Measurements from ENCODE around the gene SH2D1A. TPM values are rescaled to one million over a fixed set of nuclear protein-coding genes. Genes with fewer than 3 reads are reported as not detected.

The SH2D1A gene
- total RNA-seq, 2 experiments from 2014 or later, result 30.5 to 32.3 TPM

GRCh38 chrX:124358800-124359383 is 12.5 kb downstream of the SH2D1A start:
- POLR2A ChIA-PET, result interaction anchor here (0.7 to 2.6 kb wide), 2 partner anchors 11 to 396 kb away, joined by 3 to 10 read pairs; no protein-coding TSS in a partner anchor
- Mint-ChIP-seq H3K4me1 (ENCODE audit: low read depth) (peaks cover 54% of the 10 kb centered on the region), H3K36me3 (peaks cover 9% of the 10 kb centered on the region), H3K4me3 (peak overlapping the region; percentile 77), H3K9me3 (no peaks in the 10 kb centered on the region), H3K27ac (peak overlapping the region; percentile 93), H3K27me3 (no peaks in the 10 kb centered on the region)
- no peak for DNase-seq
- intact Hi-C loops (cut with micrococcal nuclease), result loop anchor here (1.0 to 2.0 kb wide), 2 partner anchors 12 to 16 kb away; no protein-coding TSS in a partner anchor
- CTCF ChIA-PET, result interaction anchor here (0.6 to 2.0 kb wide), 3 partner anchors 11 to 23 kb away, joined by 3 to 5 read pairs (median 4); no protein-coding TSS in a partner anchor

DNA sequence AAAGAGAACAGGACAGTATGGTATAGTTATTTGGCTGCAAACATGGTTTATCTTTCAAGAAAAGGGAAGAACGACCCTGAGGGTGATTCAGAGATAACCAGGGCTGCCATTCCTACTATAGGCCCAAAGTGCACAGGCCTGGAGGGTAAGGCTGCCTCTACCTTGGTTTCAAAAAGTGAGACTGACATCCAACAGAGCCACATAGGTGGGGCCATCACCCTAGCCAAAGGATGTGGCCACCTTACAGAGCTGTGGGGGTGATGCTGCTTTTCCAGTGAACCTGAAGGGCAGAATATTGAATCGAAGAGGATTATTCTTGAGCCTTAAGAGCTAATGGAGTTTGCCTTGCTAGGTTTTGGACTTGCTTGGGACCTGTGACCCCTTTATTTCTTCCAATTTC is 15.7 kb downstream of the SH2D1A start:
- Mint-ChIP-seq H3K9me3 (no peaks in the 10 kb centered on the region), H3K27ac (peak overlapping the region; percentile 83), H3K27me3 (no peaks in the 10 kb centered on the region), H3K36me3 (peaks cover 6% of the 10 kb centered on the region), H3K4me1 (ENCODE audit: low read depth) (peaks cover 42% of the 10 kb centered on the region), H3K4me3 (no peak overlapping the region)
- CTCF ChIA-PET, result interaction anchor here (0.8 kb wide), 1 partner anchor 16 kb away, joined by 3 read pairs; the partner anchor contains the start of gene SH2D1A
- POLR2A ChIA-PET, result interaction anchor here (1.6 kb wide), 1 partner anchor 14 kb away, joined by 7 read pairs; no protein-coding TSS in a partner anchor
- peak; percentile 46 for DNase-seq
- intact Hi-C loops (cut with micrococcal nuclease), result no loop called here

DNA sequence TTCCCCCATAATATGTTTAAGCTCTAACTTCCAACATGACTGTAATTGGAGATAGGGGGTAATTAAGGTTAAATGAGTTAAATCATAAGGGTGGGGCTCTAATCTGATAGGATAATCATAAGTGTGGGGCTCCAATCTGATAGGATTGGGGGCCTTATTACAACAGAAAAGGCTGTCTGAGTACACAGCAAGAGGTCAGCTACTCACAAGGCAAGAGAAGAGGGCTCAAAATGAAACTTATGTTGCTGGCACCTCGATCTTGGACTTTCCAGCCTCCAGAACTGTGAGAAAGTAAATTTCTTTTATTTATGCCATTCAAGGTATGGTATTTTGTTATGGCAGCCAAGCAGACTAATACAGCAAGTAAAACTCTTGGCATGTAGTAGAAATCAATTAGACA is 16.4 kb downstream of the SH2D1A start:
- Mint-ChIP-seq H3K27ac (peak overlapping the region; percentile 83), H3K27me3 (no peaks in the 10 kb centered on the region), H3K4me3 (peak overlapping the region; percentile 42), H3K4me1 (ENCODE audit: low read depth) (peaks cover 42% of the 10 kb centered on the region), H3K36me3 (peaks cover 6% of the 10 kb centered on the region), H3K9me3 (no peaks in the 10 kb centered on the region)
- no peak for DNase-seq
- ChIA-PET POLR2A (interaction anchor here (0.5 to 1.6 kb wide), 2 partner anchors 15 to 190 kb away, joined by 3 to 7 read pairs; no protein-coding TSS in a partner anchor), CTCF (interaction anchor here (0.7 to 0.8 kb wide), 2 partner anchors 17 to 149 kb away, joined by 3 read pairs; partner anchors contain the start of gene SH2D1A)
- intact Hi-C loops (cut with micrococcal nuclease), result no loop called here

- ChIA-PET POLR2A (no interaction called here), CTCF (interaction anchor here (0.6 kb wide), 2 partner anchors 13 to 38 kb away, joined by 3 to 7 read pairs; no protein-coding TSS in a partner anchor)
- no peaks in the 10 kb centered on the region for H3K9me3 Mint-ChIP-seq
- peaks cover 19% of the 10 kb centered on the region for H3K36me3 Mint-ChIP-seq
- intact Hi-C loops (cut with micrococcal nuclease), result no loop called here
- no peak for DNase-seq
- H3K4me1 Mint-ChIP-seq (ENCODE audit: low read depth), result peaks cover 39% of the 10 kb centered on the region
- no peaks in the 10 kb centered on the region for H3K27me3 Mint-ChIP-seq
- H3K27ac Mint-ChIP-seq, result no peak overlapping the region
- H3K4me3 Mint-ChIP-seq, result no peak overlapping the region
These were observed 23.4 kb downstream of the SH2D1A start for GRCh38 chrX:124369722-124370121.

DNA sequence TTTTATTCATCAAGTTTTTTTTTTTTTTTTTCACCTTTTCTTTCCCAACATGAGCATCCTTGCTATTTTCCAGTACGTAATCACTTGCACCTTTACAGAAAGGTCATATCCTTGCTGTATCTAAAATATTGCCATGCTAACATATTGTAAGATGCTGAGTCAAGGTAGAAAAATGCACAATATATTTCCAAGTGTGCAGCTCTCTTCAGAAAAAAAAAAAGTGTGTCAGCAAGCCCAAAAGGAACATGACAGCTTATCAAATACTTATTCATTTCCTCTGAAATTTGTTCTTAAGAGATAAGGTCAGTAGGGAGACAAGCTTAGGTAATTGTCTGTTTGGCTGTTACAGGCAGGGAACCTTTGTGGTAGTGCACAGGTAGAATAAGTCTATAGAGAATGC is 27.0 kb downstream of the SH2D1A start:
- CTCF ChIA-PET, result interaction anchor here (0.6 to 0.7 kb wide), 2 partner anchors 10 to 242 kb away, joined by 3 read pairs; no protein-coding TSS in a partner anchor
- intact Hi-C loops (cut with micrococcal nuclease), result no loop called here

GRCh38 chrX:124378643-124379042 is 32.3 kb downstream of the SH2D1A start:
- Mint-ChIP-seq H3K27me3 (no peaks in the 10 kb centered on the region), H3K4me3 (no peak overlapping the region), H3K27ac (no peak overlapping the region), H3K4me1 (ENCODE audit: low read depth) (peaks cover 13% of the 10 kb centered on the region), H3K9me3 (no peaks in the 10 kb centered on the region), H3K36me3 (peaks cover 3% of the 10 kb centered on the region)
- intact Hi-C loops (cut with micrococcal nuclease), result no loop called here
- CTCF ChIA-PET, result no interaction called here
- POLR2A ChIA-PET, result no interaction called here
- no peak for DNase-seq

More for the DNA sequence above, 27.0 kb downstream of the SH2D1A start:
- no peak overlapping the region for H3K27ac Mint-ChIP-seq
- no peaks in the 10 kb centered on the region for H3K9me3 Mint-ChIP-seq
- POLR2A ChIA-PET, result interaction anchor here (0.6 kb wide), 1 partner anchor 406 kb away, joined by 4 read pairs; no protein-coding TSS in a partner anchor
- peaks cover 18% of the 10 kb centered on the region for H3K36me3 Mint-ChIP-seq
- H3K4me3 Mint-ChIP-seq, result no peak overlapping the region
- H3K4me1 Mint-ChIP-seq (ENCODE audit: low read depth), result peaks cover 31% of the 10 kb centered on the region
- DNase-seq, result no peak
- H3K27me3 Mint-ChIP-seq, result no peaks in the 10 kb centered on the region

DNA sequence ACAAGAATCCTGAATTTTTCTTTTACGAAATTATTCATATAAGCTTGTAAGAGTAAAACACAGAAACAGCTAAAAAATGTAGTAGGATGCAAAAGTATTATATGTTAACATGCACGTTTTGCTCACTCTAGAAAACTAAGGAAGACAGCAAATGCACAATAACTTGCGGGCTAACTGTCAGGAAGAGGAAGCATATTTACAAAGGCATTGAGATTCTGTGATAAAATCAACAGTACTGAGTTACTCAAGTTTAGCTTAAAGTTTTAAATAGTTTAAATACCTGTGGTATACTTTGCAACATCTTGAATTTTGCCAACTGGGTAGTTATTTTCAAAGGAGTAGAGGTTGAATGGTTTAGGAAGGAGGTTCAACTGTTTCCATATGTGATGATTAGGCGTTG is 37.0 kb downstream of the SH2D1A start:
- DNase-seq, result no peak
- Mint-ChIP-seq H3K27ac (no peak overlapping the region), H3K4me3 (no peak overlapping the region), H3K9me3 (no peaks in the 10 kb centered on the region), H3K27me3 (no peaks in the 10 kb centered on the region), H3K36me3 (peaks cover 5% of the 10 kb centered on the region), H3K4me1 (ENCODE audit: low read depth) (peaks cover 14% of the 10 kb centered on the region)
- intact Hi-C loops (cut with micrococcal nuclease), result no loop called here
- POLR2A ChIA-PET, result no interaction called here
- CTCF ChIA-PET, result interaction anchor here (0.6 to 0.7 kb wide), 2 partner anchors 10 to 13 kb away, joined by 3 read pairs; no protein-coding TSS in a partner anchor

DNA sequence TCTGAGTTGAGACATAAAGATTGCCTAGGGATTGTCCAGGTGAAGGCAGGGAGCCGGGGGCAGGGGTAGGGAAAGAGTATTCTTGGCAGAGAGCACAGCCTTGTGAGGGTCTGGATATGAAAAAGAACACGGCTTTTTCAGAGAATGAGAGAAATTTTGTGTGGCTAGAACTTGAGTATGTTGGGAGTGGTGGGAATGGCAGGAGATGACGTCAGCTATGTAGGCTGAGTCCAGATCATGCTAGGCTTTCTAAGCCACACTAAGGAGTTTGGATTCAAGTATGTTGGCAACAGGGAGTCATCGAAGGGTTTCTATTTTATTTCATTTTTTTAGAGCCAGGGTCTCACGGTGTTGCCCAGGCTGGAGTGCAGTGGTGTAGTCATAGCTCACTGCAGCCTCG is 40.0 kb downstream of the SH2D1A start:
- no peaks in the 10 kb centered on the region for H3K9me3 Mint-ChIP-seq
- H3K4me1 Mint-ChIP-seq (ENCODE audit: low read depth), result peaks cover 13% of the 10 kb centered on the region
- no peak for DNase-seq
- intact Hi-C loops (cut with micrococcal nuclease), result loop anchor here (5.0 kb wide), 1 partner anchor 746 kb away; no protein-coding TSS in a partner anchor
- POLR2A ChIA-PET, result no interaction called here
- CTCF ChIA-PET, result interaction anchor here (1.2 kb wide), 1 partner anchor 16 kb away, joined by 3 read pairs; no protein-coding TSS in a partner anchor
- no peak overlapping the region for H3K27ac Mint-ChIP-seq
- peaks cover 5% of the 10 kb centered on the region for H3K36me3 Mint-ChIP-seq
- no peak overlapping the region for H3K4me3 Mint-ChIP-seq
- no peaks in the 10 kb centered on the region for H3K27me3 Mint-ChIP-seq

- Mint-ChIP-seq H3K4me3 (no peak overlapping the region), H3K27me3 (no peaks in the 10 kb centered on the region), H3K36me3 (peaks cover 2% of the 10 kb centered on the region), H3K4me1 (ENCODE audit: low read depth) (peaks cover 15% of the 10 kb centered on the region), H3K27ac (no peak overlapping the region), H3K9me3 (no peaks in the 10 kb centered on the region)
- ChIA-PET CTCF (interaction anchor here (0.6 to 1.3 kb wide), 4 partner anchors 291 to 742 kb away, joined by 3 to 6 read pairs (median 3); no protein-coding TSS in a partner anchor), POLR2A (no interaction called here)
- intact Hi-C loops (cut with micrococcal nuclease), result loop anchor here (2.0 to 5.0 kb wide), 2 partner anchors 178 to 744 kb away; no protein-coding TSS in a partner anchor
- DNase-seq, result peak; percentile 61
These were observed 42.2 kb downstream of the SH2D1A start for GRCh38 chrX:124388562-124388961.

GRCh38 chrX:124392794-124393193 is 46.4 kb downstream of the SH2D1A start:
- no peak overlapping the region for H3K27ac Mint-ChIP-seq
- no peaks in the 10 kb centered on the region for H3K9me3 Mint-ChIP-seq
- intact Hi-C loops (cut with micrococcal nuclease), result no loop called here
- no peaks in the 10 kb centered on the region for H3K36me3 Mint-ChIP-seq
- no peaks in the 10 kb centered on the region for H3K27me3 Mint-ChIP-seq
- ChIA-PET POLR2A (no interaction called here), CTCF (interaction anchor here (1.7 kb wide), 1 partner anchor 14 kb away, joined by 10 read pairs; no protein-coding TSS in a partner anchor)
- H3K4me3 Mint-ChIP-seq, result no peak overlapping the region
- H3K4me1 Mint-ChIP-seq (ENCODE audit: low read depth), result peaks cover 35% of the 10 kb centered on the region
- no peak for DNase-seq

DNA sequence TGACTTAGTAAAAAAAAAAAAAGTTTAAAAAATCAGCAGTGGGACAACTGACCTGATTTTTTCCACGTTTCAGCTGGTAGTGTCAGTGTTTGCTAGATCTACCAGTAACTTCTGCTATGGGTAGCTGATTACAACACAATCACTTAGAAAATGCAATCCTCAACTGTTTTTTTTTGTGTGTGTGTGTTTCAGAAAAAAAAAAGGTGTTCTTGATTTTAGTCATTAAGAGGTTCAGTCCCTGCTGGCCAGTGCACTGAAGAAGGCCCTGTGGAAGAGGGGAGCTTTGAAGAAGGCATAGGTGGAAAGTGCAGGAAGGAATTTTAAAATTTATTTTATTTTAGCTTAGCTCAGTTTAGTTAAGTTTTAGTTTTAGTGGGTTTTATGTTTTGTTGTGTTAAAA is 46.9 kb downstream of the SH2D1A start:
- Mint-ChIP-seq H3K27me3 (no peaks in the 10 kb centered on the region), H3K36me3 (no peaks in the 10 kb centered on the region), H3K27ac (no peak overlapping the region), H3K4me3 (no peak overlapping the region), H3K9me3 (no peaks in the 10 kb centered on the region), H3K4me1 (ENCODE audit: low read depth) (peaks cover 32% of the 10 kb centered on the region)
- CTCF ChIA-PET, result interaction anchor here (1.7 kb wide), 1 partner anchor 13 kb away, joined by 10 read pairs; no protein-coding TSS in a partner anchor
- intact Hi-C loops (cut with micrococcal nuclease), result no loop called here
- DNase-seq, result no peak
- POLR2A ChIA-PET, result no interaction called here

GRCh38 chrX:124393659-124394058 is 47.3 kb downstream of the SH2D1A start:
- CTCF ChIA-PET, result interaction anchor here (1.7 kb wide), 1 partner anchor 13 kb away, joined by 10 read pairs; no protein-coding TSS in a partner anchor

More at GRCh38 chrX:124393659-124394058, 47.3 kb downstream of the SH2D1A start:
- H3K9me3 Mint-ChIP-seq, result no peaks in the 10 kb centered on the region
- no peaks in the 10 kb centered on the region for H3K36me3 Mint-ChIP-seq
- H3K4me1 Mint-ChIP-seq (ENCODE audit: low read depth), result peaks cover 29% of the 10 kb centered on the region
- no peaks in the 10 kb centered on the region for H3K27me3 Mint-ChIP-seq
- DNase-seq, result no peak
- H3K4me3 Mint-ChIP-seq, result no peak overlapping the region
- POLR2A ChIA-PET, result interaction anchor here (1.2 kb wide), 1 partner anchor 434 kb away, joined by 3 read pairs; no protein-coding TSS in a partner anchor
- peak overlapping the region; percentile 56 for H3K27ac Mint-ChIP-seq
- intact Hi-C loops (cut with micrococcal nuclease), result no loop called here
